K562 (cell line): Measurements from ENCODE around the gene ANO2.

Source experiments
- BRCA1 ChIP-seq, 2 experiments: fragments of 450-650 bp in 1 of 2; sonication (generic) in 1 of 2; formaldehyde crosslinking in 1 of 2; IDR thresholded peaks; 2 replicates each; pipeline versions ENCODE4 v1.5.0 to v1.6.1; 2017 to 2020; ENCODE audit warnings: mild to moderate bottlenecking in 1 of 2, missing genetic modification reagents in 1 of 2
- CBFB ChIP-seq: sonication (generic); formaldehyde crosslinking; IDR thresholded peaks from 2 replicates; pipeline ENCODE4 v1.4.0; 2020; ENCODE audit warnings: mild to moderate bottlenecking, missing genetic modification reagents
- CEBPB ChIP-seq: fragments of 450-650 bp; IDR thresholded peaks from 2 replicates; pipeline ENCODE4 v1.6.1; 2016; ENCODE audit warnings: missing genetic modification characterization, missing compliant biosample characterization
- CHD2 ChIP-seq: IDR thresholded peaks from 2 replicates; pipeline ENCODE4 v1.6.1; 2011; ENCODE audit warnings: low read depth, low read length
- CTCF ChIP-seq, 3 experiments: IDR thresholded peaks in 2 of 3; conservative IDR thresholded peaks in 1 of 3; 2 replicates each; pipeline ENCODE4 v1.5.1; 2011 to 2012; ENCODE audit warnings: low read length in 3 of 3, mild to moderate bottlenecking in 3 of 3, control low read depth in 2 of 3, improper control_type of control experiment in 1 of 3, inconsistent platforms in 1 of 3, low read depth in 1 of 3, mixed read lengths in 1 of 3, moderate library complexity in 1 of 3; ENCODE audit not compliant: insufficient read depth in 2 of 3
- EZH2 ChIP-seq: IDR thresholded peaks from 2 replicates; pipeline ENCODE4 v1.6.1; 2012; ENCODE audit warnings: low read depth, mild to moderate bottlenecking, inconsistent platforms, low read length, borderline replicate concordance
- POLR2A ChIP-seq: fragments of 450-650 bp; conservative IDR thresholded peaks from 2 replicates; pipeline ENCODE4 v1.6.1; 2016
- RFX5 ChIP-seq: IDR thresholded peaks from 2 replicates; pipeline ENCODE4 v1.6.1; 2011; ENCODE audit warnings: low read depth, mild to moderate bottlenecking, improper control_type of control experiment, low read length
- RREB1 ChIP-seq: fragments of 250-450 bp; sonication (Bioruptor Pico); IDR thresholded peaks from 2 replicates; pipeline ENCODE4 v1.4.0; 2020
- SRF ChIP-seq, 2 experiments: fragments of 250-450, 450-650 bp in 1 of 2; sonication (Bioruptor Pico) in 1 of 2; sonication (generic) in 1 of 2; formaldehyde crosslinking; IDR thresholded peaks; 2 replicates each; pipeline versions ENCODE4 v1.5.0 to v1.5.1; 2020 to 2022; ENCODE audit warnings: mild to moderate bottlenecking in 1 of 2, missing genetic modification reagents in 1 of 2
- ZBTB11 ChIP-seq, 3 experiments: fragments of 200-800 bp in 1 of 3; fragments of 250-450 bp in 1 of 3; fragments of 450-650 bp in 1 of 3; sonication (Bioruptor Pico) in 1 of 3; sonication (Bioruptor generic) in 1 of 3; formaldehyde crosslinking in 1 of 3; IDR thresholded peaks; 2 replicates each; pipeline versions ENCODE4 v1.6.1 to v1.8.0; 2016 to 2022; ENCODE audit warnings: mild to moderate bottlenecking in 2 of 3, missing genetic modification characterization in 2 of 3, missing compliant biosample characterization in 1 of 3, moderate library complexity in 1 of 3
- ZNF449 ChIP-seq: fragments of 250-450 bp; sonication (Bioruptor Pico); IDR thresholded peaks from 2 replicates; pipeline ENCODE4 v1.8.0; 2022; ENCODE audit warnings: moderate library complexity, mild to moderate bottlenecking, inconsistent platforms

- TF ChIP-seq POLR2A (no peak), CEBPB (tag) (no peak), BRCA1 (IDR thresholded peaks at IDR 0.05) (no peak), BRCA1 (CRISPR knock-in tag; IDR thresholded peaks at IDR 0.05) (no peak), CHD2 (no peak), CTCF (IDR thresholded peaks at IDR 0.05 in 2 of 3, conservative IDR thresholded peaks at IDR 0.05 in 1 of 3; ENCODE audit: insufficient read depth in 2 of 3, low read depth in 1 of 3, low read length in 3 of 3) (no peak), EZH2 (no peak), RFX5 (no peak), SRF (CRISPR knock-in tag; IDR thresholded peaks at IDR 0.05) (no peak), ZNF449 (CRISPR knock-in tag) (no peak), CBFB (CRISPR knock-in tag) (no peak), RREB1 (no peak), ZBTB11 (CRISPR knock-in tag; IDR thresholded peaks at IDR 0.05) (no peak)
Observed at GRCh38 chr12:5746917-5747316, 198.1 kb downstream of the ANO2 start.
